ENCODE results near the gene MTR. TPM values are rescaled to one million over a fixed set of nuclear protein-coding genes. Genes with fewer than 3 reads are reported as not detected.
A peak's percentile ranks its signal among the peaks of the same experiment; 100 is the strongest.

The MTR gene
- total and polyA plus RNA-seq, 12 donors, result 5.2 to 100 (median 65.4) TPM

DNA sequence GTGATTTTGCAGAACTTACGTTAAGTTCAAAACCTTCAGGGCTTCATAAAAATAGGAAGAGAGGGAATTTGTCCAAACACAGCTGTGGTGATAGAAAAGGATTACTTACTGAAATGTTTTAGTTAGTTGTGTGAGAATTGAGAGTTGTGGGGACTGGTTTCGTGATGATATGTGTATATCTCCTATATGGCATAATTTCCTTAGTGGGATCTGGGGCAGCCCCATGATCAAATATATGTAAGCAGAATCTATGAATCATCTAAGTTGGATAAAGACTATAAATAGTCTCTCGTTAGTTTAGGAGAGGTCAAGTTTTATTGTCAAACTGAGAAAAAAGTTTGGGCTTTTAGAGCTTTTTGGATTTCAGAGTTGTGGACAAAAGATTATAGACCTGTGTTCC lies 14.9 kb downstream of the MTR start:
- intact Hi-C loops (cut with DNase I), result no loop called here
- no peaks in the 10 kb centered on the region for H3K27me3 ChIP-seq
- TF ChIP-seq, protein P1, sequence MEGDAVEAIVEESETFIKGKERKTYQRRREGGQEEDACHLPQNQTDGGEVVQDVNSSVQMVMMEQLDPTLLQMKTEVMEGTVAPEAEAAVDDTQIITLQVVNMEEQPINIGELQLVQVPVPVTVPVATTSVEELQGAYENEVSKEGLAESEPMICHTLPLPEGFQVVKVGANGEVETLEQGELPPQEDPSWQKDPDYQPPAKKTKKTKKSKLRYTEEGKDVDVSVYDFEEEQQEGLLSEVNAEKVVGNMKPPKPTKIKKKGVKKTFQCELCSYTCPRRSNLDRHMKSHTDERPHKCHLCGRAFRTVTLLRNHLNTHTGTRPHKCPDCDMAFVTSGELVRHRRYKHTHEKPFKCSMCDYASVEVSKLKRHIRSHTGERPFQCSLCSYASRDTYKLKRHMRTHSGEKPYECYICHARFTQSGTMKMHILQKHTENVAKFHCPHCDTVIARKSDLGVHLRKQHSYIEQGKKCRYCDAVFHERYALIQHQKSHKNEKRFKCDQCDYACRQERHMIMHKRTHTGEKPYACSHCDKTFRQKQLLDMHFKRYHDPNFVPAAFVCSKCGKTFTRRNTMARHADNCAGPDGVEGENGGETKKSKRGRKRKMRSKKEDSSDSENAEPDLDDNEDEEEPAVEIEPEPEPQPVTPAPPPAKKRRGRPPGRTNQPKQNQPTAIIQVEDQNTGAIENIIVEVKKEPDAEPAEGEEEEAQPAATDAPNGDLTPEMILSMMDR (IDR thresholded peaks at IDR 0.05), result no peak
- H3K4me3 ChIP-seq, result no peak overlapping the region
- DNase-seq (no peak), ATAC-seq (no peak)
- H3K9me3 ChIP-seq, result no peaks in the 10 kb centered on the region
- peaks cover 0 to 100% (median 32%) of the 10 kb centered on the region in 9 donors for H3K36me3 ChIP-seq
- H3K4me1 ChIP-seq, result peaks cover 0 to 22% (median 17%) of the 10 kb centered on the region in 9 donors
- no peak overlapping the region for H3K27ac ChIP-seq
- 91 to 92% methylated on average over 3 of the region's 3 CpGs for WGBS, 2 donors

DNA sequence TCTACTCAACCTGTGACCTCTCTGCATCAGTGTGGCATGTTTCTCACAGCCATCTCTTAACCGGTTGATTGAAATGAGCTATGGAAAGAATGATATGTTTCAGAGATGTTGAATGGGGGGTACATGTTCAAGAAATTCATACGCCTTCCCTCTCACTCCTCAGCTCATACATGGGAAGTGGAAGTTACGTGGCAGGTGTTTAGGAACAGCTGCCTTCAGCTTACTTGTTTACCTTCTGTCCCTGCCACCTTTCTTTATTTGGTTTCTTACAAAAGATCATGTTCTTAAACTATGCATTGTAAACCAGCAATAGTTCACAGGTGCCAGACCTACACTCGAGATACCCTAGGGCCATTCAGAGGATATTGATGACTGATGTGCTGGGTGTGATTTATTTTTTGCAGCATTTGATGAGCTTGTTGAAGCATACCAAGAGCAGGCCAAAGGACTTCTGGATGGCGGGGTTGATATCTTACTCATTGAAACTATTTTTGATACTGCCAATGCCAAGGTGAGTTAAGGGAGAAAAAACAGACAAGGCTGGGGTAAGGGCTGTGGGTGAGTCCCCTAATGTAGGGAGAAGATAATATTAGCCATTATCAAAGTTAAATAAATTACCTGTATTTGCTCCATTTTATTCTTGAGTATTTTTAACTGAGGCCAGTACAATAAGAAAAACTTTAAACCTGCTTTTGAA lies 17.4 kb downstream of the MTR start:
- no peaks in the 10 kb centered on the region for H3K9me3 ChIP-seq
- no peak overlapping the region for H3K4me3 ChIP-seq
- no peak overlapping the region for H3K27ac ChIP-seq
- peak in 1 of 8 donors; percentile 54 for ATAC-seq
- TF ChIP-seq, protein P1 (IDR thresholded peaks at IDR 0.05), result no peak
- intact Hi-C loops (cut with DNase I), result no loop called here
- H3K4me1 ChIP-seq, result peaks cover 0 to 22% (median 17%) of the 10 kb centered on the region in 9 donors
- 59 to 78% methylated on average over 5 of the region's 5 CpGs for WGBS, 2 donors
- H3K36me3 ChIP-seq, result peaks cover 0 to 100% (median 55%) of the 10 kb centered on the region in 9 donors
- no peaks in the 10 kb centered on the region for H3K27me3 ChIP-seq
- no peak for DNase-seq

DNA sequence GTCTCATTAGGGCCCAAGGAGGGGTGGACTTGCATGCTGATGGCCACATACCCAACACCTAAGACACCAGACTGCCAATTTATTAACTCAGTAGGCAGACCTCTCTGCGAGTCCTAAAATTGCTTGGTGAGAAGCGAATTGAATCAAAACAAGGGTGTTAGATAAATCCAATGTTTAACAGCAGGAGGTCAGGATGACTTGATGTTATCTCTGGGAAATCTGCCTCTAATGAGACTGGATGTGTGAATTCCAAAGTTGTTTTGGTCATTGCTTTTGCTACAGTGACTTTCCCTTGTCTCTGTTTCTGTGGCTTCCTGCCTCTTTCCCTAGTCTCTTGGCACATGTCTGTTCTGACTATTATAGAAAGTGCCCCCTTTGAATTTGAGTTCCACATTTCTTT lies 20.8 kb downstream of the MTR start:
- Histone ChIP-seq H3K4me1 (no peaks in the 10 kb centered on the region), H3K4me3 (no peak overlapping the region), H3K9me3 (no peaks in the 10 kb centered on the region), H3K27ac (no peak overlapping the region), H3K27me3 (no peaks in the 10 kb centered on the region), H3K36me3 (peaks cover 0 to 100% (median 64%) of the 10 kb centered on the region in 9 donors)
- WGBS, 2 donors, result 90 to 96% methylated on average over 2 of the region's 2 CpGs
- intact Hi-C loops (cut with DNase I), result no loop called here
- TF ChIP-seq, protein P1 (IDR thresholded peaks at IDR 0.05), result no peak
- ATAC-seq (no peak), DNase-seq (no peak)

DNA sequence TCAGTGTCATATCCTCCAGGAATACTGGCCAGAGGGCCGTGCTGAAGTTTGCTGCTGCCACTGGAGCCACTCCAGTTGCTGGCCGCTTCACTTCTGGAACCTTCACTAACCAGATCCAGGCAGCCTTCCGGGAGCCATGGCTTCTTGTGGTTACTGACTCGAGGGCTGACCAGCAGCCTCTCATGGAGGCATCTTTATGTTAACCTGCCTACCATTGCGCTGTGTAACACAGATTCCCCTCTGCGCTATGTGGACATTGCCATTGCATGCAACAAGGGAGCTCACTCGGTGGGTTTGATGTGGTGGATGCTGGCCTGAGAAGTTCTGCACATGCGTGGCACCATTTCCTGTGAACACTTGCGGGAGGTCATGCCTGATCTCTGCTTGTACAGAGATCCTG lies 24.8 kb downstream of the MTR start:
- WGBS, 2 donors, result 92% methylated on average over 9 of the region's 9 CpGs
- peaks cover 0 to 99% (median 45%) of the 10 kb centered on the region in 9 donors for H3K36me3 ChIP-seq
- TF ChIP-seq, protein P1 (IDR thresholded peaks at IDR 0.05), result no peak
- no peak overlapping the region for H3K27ac ChIP-seq
- no peak for ATAC-seq
- no peak for DNase-seq
- H3K4me1 ChIP-seq, result no peaks in the 10 kb centered on the region
- H3K9me3 ChIP-seq, result no peaks in the 10 kb centered on the region
- intact Hi-C loops (cut with DNase I), result no loop called here
- H3K4me3 ChIP-seq, result no peak overlapping the region
- H3K27me3 ChIP-seq, result no peaks in the 10 kb centered on the region

All from heart right ventricle (tissue), 16 donors.